ENCODE data around the gene GPR137B.

Gene GPR137B

DNA sequence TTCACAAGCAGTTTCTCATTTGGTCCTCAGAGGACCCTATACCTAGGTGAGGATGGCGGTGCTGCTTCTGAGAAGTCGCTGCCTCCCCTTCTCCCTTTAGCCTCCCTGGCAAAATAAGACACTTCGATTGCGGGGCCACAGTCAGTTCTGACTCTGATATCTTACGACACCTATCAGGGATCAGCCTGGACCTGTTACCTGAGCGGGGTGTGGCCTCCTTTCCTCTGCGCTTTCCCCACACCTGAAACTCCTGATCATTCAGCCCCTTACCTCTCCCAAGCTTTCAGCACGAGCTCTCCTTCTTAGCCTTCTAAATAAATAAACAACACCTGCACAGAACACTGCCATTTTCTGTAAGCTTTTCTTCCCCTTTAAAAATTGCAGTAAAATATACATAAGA lies 24.6 kb upstream of the GPR137B start:
- DNase-seq, result no peak

DNA sequence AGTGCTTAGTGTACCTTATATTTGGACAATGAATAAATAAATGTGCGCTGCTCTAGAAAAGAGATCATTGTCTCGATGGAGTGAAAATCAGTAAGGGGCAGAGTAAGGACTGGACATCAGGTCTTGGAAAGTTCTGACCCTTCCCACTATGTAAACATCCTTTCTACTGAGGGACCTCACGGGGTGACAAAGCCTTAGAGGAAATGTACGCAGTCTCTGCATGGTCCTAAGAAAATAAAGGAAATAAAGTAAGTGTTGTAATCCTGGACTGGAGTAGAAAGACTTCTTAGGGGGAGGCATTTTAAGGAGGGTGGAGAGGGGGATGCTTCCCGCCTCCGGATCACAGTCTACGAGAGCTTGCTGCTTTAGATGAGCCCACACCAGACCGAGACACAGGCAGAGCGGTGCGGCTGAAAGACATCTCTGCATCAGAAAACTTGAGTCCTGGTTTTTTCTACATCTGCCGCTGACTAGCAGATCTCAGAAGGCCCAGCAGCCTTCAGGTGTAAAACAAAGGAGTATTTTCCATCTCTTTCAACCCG lies 22.3 kb upstream of the GPR137B start:
- no peak for DNase-seq

DNA sequence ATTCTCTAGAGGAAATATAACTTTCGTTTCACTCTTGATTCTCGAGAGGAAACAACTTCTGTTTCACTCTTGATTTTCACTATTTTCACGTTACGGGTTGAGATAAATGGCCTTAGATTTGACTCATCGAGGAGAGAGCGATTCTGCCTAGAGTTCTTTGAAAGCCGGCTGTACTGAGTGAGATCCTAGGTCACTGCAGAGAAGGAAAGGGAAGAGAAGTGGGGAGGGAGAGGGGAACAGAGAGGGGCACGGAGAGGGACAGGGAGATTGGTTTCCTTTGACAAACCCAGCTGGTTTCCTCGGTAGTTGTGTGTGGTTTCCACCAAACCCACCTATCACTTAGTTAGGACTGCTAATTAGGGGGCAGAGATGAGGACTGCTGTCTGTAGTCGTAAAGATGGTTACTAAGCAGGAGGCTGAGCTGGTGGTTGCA lies 21.6 kb upstream of the GPR137B start:
- no peak for DNase-seq

DNA sequence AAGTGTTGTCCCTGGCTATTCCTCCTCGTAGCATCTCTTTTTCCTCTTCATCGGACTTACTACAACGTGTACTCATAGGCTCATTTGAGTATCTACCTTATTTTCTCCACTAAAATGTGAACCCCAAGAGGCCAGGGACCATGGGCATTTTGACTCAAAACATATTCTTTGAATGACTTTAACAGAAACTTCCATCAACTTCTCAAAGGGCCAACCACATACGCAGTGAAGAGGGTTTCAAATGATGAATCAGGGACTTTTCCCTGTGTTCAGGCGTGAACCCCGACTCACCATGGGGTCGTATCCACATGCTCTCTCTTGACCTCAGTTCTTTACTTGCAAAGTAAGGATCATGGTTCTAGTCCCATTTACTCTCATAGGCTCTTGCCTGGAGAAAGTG lies 20.2 kb upstream of the GPR137B start:
- DNase-seq, result no peak

DNA sequence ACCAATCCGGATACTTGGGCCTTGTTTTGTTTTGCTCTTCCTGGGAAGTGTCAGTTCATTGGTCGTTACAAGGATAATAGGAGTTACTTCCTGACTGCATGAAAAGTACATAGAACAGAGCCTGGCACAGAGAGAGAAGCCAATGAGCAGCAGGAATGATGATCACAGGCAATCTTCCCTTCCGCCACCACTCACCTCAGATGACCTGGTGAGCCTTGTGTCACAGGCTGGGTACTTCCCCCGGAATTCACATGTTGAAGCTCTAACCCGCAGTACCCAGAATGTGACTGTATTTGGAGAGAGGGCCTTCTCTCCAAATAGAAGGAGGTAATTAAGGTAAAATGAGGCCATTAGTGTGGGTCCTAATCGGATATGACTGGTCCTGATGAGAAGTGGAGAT lies 18.8 kb upstream of the GPR137B start:
- DNase-seq, result no peak

DNA sequence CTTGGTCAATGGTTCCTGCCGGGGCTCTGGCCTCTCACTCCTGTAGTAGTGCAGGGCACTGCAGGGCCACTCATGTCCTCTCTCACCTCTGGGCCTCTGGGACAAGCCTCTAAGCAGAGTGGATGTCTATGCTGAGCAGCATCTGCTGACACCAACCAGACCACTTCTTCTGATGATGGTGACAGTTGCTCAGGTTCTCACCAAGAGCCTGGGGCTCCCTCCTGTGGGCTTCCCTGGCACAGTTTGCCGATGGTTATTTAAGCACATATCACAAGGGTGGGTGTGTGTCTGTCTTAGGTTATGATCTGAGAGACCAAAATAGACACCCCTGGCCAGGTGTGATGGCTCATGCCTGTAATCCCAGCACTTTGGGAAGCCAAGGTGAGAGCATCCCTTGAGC lies 17.4 kb upstream of the GPR137B start:
- DNase-seq, result no peak

DNA sequence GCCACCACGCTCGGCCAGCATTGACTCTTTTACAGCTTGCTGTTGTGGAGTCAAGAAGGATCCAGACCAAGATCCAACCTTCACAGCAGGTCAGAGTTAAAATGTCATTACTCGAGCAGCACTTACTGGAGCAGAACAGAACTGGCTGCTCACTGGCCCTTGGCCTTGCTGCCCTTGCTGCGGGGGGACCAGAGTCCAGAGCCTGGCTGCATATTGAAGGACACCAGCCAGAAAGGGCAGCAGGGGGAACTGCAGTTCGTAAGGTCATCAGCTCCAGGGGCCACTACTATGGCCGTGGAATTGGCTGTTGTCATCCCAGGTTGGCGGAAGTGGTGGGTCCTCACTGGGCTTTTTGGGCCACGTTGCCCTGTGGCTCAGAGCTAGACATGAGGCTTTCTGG lies 15.3 kb upstream of the GPR137B start:
- DNase-seq, result no peak

DNA sequence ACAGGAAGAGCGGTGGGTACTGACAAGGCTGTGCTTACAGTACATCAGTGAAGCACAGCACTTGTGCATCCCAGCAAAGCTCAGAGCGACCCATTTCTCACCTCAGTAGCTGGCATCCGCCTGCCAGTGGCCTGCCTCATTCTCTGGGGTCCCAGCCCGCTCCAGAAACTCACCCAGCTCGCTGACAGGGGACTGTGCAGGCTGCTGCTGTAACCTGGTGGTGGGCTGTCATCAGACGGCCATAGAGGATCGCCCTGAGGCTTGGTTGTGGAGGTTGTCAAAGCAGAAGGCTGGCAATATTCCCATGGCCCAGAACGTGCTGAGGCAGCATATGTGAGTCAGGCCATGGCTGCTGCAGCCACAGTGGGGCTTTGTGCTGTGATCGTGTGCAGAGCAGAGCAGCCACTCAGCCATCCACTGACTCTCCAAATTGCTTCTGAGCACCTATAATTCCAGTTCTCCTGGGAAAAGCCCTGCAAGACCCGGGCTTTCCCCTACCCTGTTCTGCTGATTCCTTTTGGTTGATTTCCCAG lies 13.6 kb upstream of the GPR137B start:
- no peak for DNase-seq

DNA sequence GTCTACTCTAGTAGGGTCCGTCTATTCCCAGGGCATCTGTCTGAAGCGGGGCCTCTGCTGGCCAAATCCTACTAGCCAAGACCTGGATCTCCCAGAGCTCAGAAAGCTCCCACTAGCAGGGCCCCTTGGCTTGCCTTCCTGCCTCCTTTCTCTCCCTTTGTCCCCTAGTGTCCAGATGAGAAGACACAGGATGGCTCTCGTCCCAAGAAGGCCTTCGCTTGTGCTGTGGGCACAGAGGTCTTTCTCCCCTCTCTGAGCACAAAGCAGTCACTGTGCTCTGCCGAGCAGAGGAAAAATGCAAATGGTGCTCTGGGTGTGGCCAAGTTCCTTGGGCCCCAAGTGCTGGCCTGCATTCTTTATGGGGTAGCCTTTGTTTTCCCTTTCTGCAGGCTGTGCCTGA lies 13.0 kb upstream of the GPR137B start:
- no peak for DNase-seq

DNA sequence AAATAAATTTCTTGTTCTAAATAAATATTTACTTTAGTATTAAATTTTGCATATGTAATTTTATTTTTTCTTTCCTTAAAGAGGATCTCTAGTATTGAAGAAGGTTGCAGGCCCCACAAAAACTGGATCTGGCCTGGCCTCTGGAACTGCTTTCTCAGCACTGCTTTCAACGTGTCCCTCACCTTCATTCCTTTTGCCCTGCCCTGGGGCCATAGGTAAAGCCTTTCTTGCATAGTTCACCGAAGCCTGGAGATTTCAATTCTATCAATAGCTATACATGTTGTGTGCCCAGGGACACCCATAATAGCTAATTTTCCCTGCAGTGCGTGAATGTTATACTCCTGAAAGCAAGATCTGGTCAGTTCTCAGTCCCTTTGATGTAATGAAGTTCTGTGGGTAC lies 12.0 kb upstream of the GPR137B start:
- DNase-seq, result no peak

DNA sequence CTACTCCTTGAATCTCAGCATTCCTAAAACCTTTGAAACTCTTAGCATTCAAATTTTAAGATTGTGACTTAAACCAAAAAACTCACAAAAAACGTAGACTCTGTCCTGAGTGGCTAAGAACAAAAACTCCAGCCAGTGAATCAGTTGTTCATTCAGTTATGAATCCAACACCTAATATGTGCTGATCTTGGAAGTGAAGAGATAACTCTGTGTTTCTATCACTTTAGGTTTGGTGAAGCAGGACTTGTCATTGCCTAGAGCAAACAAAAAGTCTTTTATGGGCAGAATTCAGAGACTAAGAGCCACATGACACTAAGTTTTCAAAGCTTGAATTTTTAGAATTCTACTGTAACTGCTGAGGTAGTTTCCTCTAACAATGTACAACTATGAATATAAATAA lies 10.4 kb upstream of the GPR137B start:
- DNase-seq, result no peak

DNA sequence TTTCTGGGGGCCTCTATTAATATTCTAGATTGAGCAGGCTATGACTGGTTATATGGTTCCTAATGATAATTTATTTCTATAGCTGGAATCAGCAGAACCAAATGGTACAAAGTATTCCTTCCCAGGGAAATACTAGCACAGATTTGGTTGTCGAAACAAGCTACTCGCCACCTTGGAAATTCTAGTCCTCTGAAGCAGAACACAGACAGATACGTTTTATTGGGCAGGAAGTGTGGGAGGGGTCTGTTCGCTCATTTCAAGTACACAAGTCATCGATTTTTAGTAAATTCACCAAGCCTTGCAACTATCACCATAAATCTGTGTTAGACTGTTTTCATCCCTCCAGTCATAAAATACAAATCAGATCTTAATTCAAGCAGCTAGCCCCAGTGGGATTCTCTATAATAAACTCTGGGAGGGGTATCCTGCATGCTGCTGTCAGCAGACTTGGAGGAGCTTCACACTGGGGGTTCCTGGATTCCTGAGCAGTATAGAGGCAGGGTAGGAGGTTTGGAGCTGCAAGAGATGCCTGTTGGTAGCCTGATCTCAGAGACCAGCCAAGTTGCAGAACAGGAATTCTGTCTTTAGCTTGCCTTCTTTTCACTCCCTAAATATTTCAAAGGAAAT lies 9.8 kb upstream of the GPR137B start:
- no peak for DNase-seq

DNA sequence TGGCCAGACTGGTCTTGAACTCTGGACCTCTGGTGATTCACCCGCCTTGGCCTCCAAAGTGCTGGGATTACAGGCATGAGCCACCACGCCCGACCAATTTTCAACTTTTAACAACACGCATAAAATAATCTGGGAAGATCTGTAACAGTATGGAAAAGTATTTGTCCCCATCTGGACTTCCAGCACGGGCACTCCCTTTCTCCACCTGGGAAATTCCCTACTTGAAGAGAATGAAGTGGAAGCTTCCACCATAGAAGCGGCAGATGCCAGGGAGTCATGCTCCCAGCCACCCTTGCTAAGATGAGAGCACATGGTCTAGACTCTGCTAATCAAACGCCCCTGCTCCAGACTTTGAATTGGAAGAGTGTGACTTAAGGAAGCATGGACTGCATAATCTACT lies 9.0 kb upstream of the GPR137B start:
- no peak for DNase-seq

DNA sequence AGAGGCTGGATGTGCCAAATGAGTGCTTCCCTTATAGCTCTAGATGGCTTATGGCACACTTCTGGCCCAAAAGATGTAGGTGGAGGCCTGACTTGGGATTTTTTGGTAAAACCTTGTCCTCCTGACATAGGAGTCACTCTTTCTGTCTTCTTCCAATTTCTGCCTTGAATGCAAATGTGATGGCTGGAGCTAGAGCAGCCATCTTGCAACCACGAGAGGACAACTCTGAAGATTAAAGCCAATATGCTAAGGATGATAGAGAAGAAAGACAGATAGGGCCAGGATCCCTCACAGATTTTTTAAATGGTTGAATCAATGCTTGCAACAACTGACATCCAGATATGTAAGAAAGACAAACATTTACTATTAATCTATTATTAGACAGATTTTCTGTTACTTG lies 8.5 kb upstream of the GPR137B start:
- no peak for DNase-seq

DNA sequence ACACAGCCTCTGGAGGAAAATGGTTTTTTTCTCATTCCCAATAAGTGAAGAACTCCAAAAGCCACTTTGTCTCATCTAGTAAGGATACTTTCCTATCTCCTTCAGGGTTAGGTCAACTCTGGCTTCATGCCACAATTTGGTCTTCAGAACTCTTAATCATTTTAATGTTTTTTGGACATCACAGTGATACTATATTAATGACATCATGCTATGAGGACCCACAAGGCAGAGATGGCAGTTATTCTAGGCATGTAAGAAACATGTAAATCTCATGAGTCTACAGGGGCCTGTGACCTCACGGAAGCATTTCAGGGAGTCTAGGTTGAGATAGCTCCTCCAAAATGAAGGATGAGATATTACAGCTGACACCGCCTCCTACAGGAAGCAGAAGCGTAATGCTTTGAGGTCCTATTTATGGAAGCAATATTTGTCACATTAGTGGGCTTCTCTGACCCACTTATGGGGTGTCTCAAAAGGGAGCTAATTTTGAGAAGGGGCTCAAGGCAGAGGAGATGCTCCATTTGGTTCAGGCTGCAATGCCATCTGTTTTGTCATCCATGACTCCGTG lies 5.0 kb upstream of the GPR137B start:
- no peak for DNase-seq

DNA sequence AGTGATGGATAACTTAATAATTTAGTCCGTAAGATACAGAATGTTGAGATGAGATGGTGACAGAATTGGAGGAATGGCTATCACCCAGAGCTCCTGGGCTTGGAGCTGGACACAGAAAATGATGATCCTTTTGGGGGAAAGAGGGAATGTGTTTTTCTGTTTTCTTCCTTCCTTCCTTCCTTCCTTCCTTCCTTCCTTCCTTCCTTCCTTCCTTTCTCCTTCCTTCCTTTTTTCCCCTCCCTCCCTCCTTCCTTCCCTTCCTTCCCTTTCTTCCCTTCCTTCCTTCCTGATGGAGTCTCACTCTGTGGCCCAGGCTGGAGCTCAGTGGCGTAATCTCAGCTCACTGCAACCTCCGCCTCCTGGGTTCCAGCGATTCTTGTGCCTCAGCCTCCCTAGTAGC lies 2.8 kb upstream of the GPR137B start:
- no peak for DNase-seq

DNA sequence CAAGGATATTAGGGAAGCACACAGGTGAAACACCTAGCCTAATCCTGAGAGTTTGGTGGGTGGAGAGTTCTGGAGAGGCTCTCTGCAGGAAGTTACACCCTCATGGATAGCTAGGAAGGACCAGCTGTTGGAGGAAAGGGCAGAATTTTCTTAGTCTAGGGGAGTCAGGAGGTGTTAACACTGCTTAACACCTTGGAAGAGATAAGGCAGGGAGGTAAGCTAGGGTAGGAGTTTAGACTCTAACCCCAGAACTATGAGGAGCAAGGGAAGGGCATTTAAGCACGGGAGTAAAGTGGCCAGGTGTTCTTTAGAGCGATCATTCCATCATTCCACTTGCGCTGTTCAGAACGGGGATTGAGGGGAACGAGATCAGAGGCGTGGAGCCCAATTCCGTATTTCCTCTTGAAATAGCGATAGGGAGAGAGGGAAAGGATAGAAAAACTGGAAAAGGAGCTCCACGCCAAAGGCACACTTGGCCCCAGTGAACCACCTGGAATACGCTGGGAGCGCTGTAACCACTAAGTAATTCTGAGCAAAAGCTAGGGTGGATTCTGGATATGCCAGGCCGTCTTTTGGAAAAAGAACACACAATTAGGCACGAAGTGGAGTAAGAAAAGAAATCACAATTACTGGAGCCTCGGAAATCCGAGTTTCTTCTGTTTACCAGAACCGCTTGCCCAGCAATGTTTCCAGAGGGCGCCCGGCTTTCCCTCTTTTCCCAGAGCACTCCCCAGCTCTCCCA lies 1.5 kb upstream of the GPR137B start:
- no peak for DNase-seq

DNA sequence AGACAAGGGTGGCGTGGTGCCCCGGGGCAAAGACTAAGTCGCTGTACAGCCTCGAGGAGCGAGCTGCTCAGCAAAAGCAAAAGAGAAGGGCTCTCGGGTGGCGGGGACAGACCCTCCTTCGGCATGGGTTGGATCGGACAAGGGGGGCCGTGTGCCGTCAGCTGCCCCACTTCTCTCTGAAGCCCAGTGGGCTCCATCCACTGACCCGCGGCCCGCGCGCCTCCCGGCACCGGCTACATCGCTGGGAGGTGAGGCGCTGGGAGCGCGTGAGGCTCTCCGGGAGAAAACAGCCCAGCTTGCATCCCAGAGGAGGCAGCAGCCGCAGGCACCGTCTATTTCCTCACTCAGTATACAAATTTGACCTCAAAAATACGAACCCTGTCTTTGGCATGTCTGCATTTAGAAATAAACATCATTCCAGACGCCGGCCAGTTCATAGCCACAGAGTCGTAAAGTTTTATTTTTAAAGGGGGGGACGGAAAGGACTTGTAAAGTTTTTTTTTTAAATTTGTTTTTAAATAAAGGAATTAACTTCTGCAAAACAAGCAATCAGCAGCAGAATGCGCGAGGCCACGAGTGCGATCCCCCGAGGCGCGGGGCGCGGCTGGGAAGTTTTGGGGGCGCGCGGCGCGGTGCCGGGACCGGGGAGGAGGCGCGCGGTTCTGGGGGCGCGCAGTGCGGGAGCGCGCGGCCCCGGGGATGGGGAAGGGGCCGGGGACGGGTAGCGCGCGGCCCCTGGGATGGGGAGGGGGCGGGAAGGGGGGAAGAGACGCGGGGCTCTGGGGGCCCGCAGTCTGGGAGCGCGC lies 689 bp upstream of the GPR137B start:
- DNase-seq, result no peak

DNA sequence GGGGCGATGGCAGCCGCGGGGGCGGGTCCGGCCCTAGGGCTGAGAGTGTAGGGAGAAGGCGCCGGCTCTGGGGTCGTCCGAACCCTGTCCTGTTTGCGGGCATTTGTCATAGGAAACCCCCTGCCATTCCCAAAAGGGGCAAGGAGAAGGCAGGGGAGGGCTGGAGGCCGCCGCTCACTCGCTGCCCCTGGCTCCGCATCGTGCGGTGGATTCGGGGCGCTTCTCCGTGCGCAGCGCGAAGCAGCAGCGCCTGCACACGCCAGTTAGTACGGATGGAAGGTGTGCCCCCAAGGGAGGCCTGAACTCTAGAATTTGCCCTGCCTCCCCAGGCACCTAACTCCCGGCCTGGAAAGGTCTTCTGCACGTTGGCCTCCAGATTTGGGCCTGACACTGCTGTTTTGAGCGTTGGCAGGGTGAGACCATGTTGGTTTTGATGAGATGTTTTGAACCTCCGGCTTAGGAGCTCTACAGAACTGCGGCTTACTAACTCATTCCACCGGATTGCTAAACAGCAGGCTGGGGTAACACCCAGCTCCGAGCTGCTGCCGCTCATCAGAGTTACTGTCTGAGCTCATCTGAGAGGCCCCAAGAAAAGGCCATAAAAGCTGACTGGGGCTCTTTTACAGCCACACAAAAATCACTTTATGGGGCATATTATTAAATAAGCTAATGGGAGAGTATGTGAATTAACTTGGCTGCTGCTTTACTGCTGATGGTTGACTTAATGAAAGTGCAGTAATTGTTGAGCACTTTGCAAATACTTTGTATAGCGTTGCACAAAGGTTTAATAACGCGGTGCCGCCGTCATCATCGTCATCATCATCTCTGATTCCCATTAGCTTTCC lies 987 bp downstream of the GPR137B start:
- DNase-seq, result no peak

DNA sequence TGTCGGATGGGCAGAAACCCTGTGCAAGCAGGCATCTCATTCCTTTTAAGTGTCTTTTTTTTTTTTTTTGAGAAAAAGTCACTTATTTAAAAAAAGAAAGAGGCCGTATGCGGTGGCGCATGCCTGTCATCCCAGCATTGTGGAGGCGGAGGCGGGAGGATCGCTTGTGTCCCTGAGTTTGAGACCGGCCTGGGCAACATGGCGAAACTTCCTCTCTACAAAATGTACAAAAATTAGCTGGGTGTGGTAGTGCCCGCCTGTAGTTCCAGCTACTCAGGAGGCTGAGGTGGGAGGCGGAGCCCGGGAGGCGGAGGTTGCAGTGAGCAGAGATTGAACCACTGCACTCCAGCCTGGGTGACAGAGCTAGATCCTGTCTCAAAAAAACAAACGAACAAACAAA lies 1.7 kb downstream of the GPR137B start:
- DNase-seq, result no peak

DNA sequence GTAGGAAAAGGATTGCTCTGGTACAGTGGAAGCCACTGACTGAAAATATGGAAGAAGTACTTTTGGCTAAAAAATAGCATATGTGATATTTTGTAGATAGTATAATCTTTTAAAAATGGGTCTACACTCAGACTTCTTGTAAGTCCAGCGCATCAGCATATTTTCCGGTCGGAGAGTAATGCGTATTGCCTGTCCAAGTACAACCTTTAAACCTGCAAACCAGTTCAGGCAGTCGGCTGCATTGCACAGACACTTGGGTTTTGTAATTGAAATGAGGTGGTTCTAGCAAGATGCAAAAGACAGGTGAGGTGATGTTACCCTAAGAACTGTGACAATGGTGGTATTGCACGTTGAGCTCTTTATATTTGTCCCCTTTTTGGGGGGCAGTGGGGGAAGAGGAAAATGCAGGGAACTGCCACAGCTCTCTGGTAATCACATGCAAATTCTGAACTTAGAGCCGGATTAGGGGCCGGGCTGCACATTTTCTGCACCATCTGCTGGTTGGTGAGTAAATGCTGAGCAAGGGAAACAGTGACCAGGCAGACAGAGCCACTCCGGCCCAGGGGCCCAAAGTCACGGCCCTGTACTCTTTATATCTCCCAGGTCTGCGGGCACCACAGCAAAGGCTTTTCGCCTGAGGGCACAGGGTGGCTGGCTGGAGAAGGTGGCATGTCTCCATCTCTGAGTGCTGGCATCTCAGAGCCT lies 2.3 kb downstream of the GPR137B start:
- no peak for DNase-seq

DNA sequence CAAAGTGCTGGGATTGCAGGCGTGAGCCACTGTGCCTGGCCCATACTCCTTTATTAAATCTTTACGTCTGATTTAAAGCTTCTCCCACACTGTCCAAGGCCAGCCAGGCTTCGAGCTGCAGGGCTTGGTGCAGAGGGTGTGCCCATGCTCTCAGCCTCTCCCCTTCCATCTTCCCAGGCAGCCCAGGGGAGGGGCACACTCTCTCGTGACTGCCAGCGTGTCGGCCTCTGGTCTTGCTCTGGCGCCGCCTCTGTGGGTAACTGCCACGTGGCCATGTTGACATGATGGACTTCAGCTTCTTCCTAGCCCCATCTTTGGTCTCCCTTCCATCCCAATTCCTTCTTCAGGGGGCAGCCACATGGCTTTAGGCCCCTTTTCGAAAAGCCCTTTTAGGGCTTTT lies 4.7 kb downstream of the GPR137B start:
- no peak for DNase-seq

Measured in CD4-positive, alpha-beta T cell treated with Interleukin-17A for 1 hour (primary cell).